Islet precursor cell (in vitro differentiated cells): ENCODE data around the gene SIPA1.

Source experiments
- DNase-seq: peaks from one replicate; pipeline ENCODE4 v3.0.0-alpha.2; 2018

SIPA1 gene

DNA sequence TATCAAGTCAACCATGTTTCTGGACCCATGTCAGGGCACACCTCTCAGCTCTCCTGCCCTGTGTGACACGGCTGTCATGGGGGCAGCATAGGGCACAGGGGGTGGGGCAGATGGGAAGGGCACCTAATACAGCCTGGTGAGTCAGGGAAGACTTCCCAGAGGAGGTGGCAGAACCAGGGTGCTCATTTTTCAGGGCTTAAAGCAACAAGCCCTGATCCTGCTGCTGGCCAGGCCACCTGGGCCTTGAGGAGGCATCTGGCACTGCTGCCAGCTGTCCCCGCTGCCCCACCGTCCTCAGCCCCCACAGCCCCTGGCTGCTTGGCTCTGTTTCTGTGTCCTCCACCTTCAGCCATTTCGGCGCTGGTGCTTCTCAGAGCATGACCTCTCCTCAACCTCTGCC lies 28.2 kb upstream of the SIPA1 start:
- DNase-seq: no peak

DNA sequence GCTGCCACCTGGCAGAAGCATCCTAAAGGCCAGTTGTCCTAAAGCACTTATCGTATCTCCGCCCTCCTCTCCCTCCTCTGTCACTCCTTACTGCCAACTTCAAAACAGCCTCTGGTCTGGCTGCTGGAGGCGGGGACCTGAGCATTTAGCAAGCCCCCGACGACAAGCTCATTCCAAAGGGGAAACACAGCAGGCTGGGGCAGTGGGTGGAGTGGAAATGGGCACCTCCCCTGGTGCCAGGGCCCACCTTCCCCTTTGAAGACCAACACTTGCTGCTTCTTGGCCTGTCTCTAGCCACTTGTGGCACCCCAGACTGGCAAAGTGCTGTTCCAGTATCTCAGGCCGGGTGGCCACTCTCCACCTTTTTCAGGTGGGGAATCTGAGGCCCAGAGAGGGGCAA lies 27.5 kb upstream of the SIPA1 start:
- DNase-seq: no peak

DNA sequence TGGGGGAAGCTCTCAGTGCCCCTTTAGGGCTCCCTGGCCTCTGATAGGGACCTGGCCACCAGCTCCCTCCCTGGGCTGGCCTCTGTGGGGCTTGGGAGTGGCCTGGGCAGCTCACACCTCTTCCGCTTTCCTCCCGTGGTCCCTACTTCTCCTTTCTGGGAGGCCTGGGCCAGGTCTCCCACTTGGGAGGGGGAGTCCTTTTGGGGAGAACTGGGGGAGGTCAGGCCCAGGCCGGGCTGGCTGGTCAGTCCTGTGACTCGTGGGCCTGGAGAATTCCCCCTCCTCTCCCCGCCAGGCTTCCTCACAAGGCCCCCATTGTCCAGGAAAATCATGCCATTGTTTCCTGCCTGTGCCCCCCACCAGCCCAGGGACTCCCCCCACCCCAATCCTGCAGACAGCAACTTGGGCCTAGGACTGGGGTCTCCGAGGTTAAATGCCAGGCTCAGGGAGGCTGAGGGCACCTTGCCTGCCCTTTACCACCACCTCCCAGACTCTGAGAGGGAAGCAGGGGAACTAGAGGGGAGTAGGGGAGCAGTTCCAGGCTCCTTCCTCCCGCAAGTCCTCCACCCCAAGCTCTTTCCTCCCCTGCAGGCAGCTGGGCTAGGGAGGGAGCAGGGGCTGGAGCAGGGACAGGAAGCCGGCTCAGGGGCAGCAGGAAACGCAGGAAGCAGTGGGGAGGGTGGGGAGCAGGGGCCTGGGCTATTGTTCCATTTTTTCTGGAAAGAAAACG lies 26.7 kb upstream of the SIPA1 start:
- DNase-seq: no peak

DNA sequence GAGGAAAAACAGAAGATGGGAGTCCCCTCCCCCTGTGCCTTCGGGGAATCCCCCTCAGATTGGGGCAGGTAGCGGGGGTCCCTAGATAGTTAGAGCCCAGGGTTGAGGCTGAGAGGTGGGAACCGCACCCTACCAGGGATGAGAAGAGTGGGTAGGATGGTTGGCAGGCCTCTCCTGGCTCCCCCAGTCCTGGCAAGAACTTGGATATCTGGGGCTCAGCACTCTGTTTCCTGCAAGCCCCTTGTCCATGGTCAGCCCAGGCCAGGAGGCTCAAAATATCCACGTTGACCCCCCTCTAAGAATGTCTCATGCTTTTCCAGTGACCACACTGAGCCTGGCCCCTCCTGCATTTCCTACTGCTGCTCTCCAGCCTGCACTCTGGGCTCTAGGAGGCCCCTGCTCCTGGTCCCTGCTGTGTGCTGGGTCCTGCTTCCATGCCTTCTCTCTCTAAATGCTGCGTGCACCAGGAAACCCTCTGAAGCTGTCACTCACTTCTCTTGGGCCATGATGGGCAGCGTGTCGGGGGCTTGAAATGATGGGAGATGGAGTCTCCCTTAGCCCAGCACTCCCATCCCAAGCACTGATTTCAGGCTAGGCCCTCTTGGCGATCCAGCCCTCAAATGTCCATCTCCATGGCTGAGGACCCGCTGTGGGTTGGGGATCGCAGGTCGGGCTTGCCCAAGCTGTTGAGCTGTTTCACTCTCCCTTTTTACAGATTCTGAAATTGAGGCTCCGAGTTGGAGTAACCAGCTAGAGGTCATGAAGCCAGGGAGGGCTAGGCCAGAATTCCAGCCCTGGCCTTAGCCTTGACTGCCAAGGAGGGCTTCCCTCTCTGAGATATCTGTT lies 25.9 kb upstream of the SIPA1 start:
- no peak for DNase-seq

DNA sequence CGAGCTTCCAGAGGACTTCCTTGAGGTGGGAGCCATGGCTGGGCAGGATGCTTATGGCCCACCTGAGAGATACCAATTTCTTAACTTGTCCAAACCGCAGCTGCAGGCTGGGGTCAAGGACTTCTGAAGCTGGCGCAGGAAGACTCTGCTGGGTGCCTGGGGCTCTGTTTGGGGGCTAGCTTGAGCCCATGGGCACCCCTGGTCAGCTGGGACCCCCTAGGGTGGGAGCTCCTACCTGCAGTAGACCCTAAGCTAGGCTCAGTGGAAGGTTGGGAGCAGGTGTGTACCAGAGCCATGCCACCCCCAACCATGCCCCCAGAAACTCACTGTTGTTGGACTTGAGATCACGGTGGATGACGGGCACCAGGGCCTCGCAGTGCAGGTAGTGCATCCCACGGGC lies 25.2 kb upstream of the SIPA1 start:
- no peak for DNase-seq

DNA sequence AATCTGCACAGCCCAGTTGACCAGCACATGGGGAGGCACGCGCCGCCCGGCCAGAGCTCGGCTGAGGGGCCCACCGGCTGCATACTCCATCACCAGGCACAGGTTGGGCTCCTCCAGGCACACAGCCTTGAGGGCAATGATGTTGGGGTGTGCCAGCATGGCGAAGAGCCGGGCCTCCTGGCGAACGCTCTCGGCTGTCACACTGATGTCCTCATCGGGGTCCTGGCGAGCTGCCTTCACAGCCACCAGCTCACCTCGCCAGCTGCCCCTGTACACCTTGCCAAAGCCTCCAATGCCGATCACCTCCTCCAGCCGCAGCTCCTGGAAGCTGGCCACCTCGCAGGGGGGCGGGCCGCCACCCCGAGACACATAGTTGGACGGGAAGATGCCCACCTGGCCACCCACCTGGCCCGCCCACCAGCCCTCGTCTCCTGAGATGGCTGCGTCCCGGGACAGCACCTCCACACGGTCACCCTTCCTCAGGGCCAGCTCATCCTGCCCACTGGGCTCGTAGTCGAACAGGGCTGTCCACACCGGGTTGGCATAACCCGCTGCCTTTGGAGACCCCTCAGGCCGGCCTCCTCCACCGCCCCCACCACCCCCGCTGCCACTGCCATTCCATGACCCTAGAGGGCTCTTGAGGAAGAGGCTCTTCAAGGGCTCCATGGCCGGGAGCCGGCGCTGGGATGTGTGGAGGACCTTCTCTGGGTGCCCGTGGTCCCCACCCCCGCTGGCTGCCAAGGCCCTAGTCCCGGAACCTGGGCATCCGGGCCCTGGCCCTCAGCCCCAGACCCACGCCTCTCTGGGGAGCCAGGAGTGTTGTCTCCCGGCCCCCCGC lies 24.6 kb upstream of the SIPA1 start:
- no peak for DNase-seq

DNA sequence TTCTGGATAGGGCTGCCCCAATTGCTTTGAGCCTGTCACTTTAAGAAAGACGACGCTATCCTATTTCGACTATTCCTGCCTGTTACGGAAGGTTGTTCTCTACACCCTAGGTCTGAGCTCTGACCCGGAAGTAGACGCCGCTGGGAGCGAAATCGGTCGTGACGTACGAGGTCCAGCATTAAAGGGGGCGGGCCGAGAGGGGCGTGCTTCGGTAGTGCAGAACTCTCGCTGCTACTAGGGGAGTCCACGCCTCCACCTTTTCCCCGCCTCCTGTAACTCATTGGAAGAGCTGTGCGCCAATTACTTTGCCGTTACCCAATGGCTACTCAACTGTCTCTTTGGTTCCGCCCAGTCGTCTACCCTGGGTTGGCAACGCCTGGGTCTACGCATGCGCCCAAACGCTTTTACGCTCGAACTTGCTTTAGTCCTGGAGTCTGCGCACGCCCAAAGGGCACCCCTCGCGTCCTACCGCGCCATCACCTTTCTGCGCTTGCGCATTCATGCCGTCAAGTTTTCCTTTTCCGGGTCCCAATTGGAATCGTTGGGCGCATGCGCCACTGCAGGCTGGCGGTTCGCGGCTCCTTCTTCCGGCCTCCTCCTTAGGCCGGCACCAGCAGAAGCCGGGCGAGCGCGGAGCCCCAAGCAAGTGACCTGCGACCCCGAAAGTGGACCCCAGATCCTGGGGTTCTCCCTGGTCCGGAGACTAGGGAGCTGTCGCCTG lies 22.5 kb upstream of the SIPA1 start, which contains the start of gene PCNX3:
Gene PCNX3, plus strand, starts transcription at position 548 of the 721 bp plus-strand sequence. CDS start 536 bp downstream, outside the sequence.
- peak; percentile 100 for DNase-seq

DNA sequence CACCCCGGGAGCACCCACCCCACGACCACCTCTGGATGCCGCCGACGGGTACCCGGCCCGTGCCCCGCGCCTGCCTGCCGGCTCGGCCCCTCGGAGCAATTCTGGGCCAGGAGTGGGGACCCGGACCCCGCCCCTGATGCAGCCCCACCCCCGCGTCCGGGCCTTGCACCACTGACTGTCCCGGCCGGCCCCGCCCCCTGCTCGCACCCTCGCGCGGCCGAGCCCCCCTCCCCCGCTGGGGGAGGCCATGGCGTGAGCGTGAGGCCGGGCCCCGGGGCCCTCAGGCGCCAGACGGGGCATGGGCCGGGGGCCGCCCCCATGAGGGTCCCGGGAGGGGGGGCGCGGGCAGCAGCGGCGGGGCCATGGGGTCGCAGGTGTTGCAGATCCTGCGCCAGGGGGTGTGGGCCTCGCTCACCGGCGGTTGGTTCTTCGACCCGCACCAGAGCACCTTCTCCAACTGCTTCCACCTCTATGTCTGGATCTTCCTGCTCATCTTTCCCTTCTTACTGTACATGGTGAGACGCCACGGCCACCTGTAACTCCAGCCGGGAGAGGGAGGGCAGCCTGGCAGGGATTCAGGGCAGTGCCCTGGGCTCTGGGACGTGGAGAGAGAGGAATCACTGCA lies 21.8 kb upstream of the SIPA1 start:
- peak; percentile 74 for DNase-seq

DNA sequence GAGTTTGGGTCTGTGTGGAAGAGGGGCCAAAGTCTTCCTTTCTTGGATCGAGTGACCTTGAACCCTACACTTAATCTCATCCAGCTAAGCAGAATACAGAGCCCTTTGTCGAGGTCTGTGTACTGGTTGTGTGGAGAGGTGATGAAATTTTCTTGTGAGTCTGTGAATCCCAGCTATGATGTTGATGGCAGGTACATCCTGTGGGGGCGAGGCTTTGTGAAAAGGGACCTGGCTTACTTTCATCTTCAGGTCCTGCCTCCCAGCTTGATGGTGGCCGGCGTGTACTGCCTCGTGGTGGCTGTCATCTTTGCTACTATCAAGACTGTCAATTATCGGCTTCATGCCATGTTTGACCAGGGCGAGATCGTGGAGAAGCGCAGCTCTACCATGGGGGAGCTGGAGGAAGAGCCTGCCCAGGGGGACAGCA lies 21.3 kb upstream of the SIPA1 start:
- DNase-seq: no peak

DNA sequence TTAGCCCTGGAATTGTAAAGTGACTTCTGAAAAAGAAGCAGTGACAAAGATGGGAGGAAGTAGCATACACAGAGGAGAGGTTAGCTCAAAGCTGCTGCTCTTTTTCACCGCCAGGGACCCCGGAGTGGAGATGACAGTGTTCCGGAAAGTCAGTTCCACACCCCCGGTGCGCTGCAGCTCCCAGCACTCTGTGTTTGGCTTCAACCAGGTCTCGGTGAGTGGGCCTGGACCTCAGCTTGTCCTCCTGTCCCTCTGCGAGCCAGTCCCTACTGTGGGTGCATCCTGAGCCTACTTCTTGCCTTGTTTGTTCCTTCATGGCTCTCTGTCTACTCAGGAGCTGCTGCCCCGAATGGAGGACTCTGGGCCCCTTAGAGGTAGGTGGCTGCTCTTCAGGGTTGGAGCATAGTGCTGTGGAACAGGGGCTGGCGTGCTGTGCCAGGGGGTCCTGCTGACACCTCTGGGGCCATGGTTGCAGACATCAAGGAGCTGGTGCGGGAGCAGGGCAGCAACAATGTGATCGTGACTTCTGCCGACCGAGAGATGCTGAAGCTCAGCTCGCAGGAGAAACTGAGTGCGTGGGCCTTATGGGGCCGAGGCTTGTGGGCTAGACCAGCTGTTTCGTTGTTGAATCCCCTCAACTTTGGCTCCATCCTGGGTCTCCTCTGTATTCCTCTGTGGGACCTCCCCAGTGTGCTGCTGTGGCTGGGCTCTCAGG lies 20.6 kb upstream of the SIPA1 start:
- no peak for DNase-seq

DNA sequence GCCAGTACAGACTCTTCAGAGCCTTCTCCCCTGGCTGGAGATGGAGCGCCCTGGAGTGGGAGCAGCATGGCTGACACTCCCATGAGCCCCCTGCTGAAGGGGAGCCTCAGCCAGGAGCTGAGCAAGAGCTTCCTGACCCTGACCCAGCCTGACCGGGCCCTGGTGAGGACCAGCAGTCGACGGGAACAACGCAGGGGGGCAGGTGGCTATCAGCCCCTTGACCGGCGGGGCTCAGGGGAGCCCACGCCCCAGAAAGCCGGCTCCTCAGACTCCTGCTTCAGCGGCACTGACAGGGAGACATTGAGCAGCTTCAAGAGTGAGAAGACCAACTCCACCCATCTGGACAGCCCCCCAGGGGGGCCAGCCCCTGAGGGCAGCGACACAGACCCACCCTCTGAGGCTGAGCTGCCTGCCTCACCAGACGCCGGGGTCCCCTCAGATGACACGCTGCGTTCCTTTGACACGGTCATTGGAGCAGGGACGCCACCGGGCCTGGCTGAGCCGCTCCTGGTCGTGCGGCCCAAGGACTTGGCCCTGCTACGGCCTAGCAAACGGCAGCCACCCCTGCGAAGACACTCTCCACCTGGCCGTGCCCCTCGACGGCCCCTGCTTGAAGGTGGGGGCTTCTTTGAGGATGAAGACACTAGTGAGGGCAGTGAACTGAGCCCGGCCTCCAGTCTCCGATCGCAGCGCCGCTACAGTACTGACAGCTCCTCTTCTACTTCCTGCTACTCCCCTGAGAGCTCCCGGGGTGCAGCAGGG lies 19.7 kb upstream of the SIPA1 start:
- DNase-seq: no peak

DNA sequence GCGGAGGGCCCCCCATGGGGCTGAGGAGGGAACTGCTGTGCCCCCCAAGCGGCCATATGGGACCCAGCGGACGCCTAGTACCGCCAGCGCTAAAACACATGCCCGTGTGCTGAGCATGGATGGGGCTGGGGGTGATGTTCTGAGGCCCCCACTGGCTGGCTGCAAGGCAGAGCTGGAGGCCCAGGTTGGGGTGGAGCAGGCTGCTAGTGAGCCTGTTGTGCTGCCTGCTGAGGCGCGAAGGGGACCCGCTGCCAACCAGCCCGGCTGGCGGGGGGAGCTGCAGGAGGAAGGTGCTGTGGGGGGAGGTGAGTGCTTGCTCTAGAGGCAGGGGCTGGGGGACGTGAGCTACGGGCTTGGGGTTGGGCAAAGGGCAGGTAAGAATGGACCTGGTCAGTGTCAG lies 19.1 kb upstream of the SIPA1 start:
- DNase-seq: no peak

DNA sequence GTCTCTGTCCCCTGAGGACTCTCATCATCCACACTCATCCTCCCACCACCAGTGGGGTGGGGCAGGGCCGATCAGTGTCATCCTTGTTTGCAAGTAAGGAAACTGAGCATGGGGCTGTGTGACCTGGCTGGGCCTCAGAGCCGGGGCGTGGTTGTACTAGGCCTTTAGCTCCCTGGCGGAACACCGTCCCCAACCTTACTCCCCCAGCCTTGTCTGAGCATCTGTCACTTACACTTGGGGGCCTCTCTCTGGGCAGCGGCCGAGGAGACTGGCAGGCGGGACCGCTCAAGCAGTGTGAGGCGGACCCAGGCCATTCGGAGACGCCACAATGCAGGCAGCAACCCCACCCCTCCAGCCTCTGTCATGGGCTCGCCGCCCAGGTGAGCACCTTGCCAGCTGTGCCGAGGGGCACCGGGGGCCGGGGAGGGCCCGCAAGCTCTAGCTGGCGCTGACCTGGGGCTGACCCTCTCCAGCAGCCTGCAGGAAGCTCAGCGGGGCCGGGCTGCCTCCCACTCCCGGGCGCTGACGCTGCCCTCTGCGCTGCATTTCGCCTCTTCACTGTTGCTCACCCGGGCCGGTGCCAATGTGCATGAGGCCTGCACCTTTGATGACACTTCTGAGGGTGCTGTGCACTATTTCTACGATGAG lies 18.5 kb upstream of the SIPA1 start:
- no peak for DNase-seq

DNA sequence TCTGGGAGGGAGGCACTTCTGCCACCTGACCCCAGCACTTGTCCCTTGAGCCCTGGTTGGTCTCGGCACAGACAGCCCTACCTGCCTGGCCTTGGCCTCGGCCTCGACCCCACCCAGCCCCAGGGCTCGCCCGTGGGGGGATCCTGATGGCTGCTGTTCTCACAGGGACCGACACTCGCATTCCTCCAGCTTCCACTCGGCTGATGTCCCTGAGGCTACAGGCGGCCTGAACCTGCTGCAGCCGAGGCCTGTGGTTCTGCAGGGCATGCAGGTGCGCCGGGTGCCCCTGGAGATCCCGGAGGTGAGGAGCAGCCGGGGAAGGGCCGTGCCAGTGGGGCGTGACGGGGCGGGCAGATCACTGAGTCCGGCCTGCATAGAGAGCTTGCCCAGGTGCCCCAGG lies 17.2 kb upstream of the SIPA1 start:
- DNase-seq: no peak

DNA sequence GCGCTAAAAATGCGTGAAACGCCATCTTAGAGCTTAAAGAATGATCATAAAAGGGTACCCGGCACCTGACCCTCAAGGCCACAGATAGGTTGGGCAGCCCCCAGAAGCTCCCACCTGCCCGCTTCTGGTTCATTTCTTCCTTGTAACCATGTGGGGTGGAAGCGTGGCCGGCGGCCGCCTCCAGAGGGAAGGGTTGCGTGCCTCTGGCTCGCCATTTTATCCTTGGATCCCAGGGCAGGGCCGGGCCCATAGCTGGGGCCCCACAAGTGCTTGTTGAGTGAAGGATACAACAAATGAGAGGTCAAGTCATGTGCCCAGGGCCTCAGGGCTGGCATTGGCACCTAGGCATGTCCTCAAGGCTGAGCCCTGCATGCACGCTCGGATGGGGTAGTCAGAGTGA lies 16.4 kb upstream of the SIPA1 start:
- no peak for DNase-seq

DNA sequence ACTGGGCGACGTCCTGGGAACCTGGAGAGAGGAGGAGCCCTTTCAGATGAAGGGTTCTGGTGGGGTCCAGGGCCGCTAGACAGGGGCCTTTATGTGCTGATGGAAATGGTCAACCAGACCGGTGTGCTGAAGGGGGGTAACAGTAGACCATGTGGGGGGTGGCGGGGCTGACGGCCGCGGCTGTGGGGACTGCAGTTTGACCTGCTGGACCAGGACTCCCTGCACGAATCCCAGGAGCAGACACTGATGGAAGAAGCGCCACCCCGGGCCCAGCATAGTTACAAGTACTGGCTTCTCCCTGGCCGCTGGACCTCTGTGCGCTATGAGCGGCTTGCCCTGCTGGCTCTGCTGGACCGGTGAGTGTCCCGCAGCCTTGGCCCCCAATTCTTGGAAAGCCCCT lies 15.9 kb upstream of the SIPA1 start:
- DNase-seq: no peak

DNA sequence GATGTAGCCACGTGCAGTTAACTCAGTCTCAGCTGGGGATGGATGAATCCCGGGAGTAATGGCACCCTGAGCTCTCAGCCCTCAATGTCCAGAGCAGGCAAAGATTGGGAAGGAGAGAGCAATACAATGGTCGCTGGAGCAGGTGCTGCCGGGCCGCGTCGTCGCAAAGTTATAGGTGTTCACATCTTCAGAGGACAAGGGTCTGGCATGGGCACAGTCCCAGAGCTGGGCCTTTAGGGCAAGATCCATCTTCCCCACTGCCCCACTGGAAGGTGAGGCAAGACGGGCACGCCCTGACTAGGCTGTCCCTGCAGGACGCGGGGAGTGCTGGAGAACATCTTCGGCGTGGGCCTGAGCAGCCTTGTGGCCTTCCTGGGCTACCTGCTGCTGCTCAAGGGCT lies 14.7 kb upstream of the SIPA1 start:
- DNase-seq: no peak

DNA sequence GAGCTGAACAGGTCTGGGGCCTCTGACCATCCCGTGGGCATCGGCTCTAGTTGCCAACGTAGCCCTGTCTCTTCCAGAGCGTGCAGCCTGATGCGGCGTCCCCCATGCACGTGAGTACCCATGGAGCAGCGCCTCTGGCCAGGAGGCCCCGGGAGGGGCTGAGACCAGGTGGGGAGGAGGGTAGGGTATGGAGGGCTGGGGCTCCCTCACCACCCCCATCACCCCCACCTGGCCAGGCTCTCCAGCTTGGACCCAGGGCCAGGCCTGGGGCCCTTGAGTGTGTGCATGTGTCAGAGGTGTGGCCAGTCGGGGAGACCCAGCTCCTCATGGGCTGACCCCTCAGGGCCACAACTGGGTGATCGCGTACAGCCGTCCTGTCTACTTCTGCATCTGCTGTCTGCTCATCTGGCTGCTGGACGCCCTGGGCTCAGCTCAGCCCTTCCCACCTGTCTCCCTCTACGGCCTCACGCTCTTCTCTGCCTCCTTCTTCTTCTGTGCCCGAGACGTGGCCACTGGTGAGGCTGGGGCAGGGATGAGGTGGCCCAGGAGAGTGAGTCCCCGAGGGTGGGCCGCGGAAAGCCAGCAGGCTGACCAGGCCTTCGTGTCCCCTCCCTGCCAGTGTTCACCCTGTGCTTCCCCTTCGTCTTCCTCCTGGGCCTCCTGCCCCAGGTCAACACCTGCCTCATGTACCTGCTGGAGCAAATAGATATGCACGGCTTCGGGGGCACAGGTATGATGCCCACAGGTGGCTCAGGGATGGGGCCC lies 13.9 kb upstream of the SIPA1 start:
- no peak for DNase-seq

DNA sequence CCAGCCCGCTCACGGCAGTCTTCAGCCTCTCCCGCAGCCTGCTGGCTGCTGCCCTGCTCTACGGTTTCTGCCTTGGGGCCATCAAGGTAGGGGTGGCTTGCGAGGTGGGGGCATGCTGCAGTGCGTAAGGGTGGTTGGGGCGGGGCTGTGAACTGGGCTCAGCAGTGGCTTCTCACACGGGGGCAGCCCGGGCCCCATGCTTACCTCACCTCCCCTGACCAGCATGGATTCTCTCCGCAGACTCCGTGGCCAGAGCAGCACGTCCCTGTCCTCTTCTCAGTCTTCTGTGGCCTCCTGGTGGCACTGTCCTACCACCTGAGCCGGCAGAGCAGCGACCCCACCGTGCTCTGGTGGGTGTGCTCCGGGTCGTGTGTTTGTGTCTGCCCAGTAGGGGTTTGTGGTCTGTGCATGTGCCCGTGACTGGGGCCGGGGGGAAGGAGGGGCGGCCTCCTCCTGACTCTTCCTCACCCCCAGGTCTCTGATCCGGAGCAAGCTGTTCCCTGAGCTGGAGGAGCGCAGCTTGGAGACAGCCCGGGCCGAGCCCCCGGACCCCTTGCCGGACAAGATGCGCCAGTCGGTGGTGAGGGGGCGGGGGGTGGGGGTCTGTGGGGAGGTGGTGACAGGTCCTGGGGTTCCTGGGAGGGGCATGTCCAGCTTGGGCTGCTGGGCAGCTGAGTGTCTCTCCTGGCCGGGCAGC lies 12.8 kb upstream of the SIPA1 start:
- DNase-seq: no peak
